ENCODE measurements around the gene ST7L.
"Not testable (repeated sequence)": the region's sequence is repeated elsewhere in the genome, so short reads cannot be mapped to it uniquely, and the experiment has no call there.

The ST7L gene

GRCh38 chr1:112487686-112488085 lies 131.3 kb downstream of the ST7L start:
- DNase-seq (ENCODE audit: low read depth), result not testable (repeated sequence)

GRCh38 chr1:112486063-112486462 lies 132.9 kb downstream of the ST7L start:
- DNase-seq (ENCODE audit: low read depth), result not testable (repeated sequence)

GRCh38 chr1:112478314-112478713 lies 140.6 kb downstream of the ST7L start:
- no peak for DNase-seq (ENCODE audit: low read depth)

- DNase-seq (ENCODE audit: low read depth), result no peak
Measured at GRCh38 chr1:112477550-112477949, 141.4 kb downstream of the ST7L start.
